Osteoblast (primary cell): ENCODE results near the gene SLC2A5. TPM values are rescaled to one million over a fixed set of nuclear protein-coding genes. Genes with fewer than 3 reads are reported as not detected.

ENCODE experiments used
- DNase-seq: peaks from one replicate; pipeline ENCODE4 v3.0.0; 2011; ENCODE audit warnings: low spot score, mixed read lengths; ENCODE audit not compliant: insufficient read length; ENCODE audit errors: missing footprints
- H2AFZ ChIP-seq: 2 replicates; pipeline ENCODE4 v1.6.0; 2011; ENCODE audit warnings: mild to moderate bottlenecking, low read length
- H3K27ac ChIP-seq: 2 replicates; pipeline ENCODE4 v1.5.1; 2011; ENCODE audit warnings: mild to moderate bottlenecking, low read depth, low read length, moderate library complexity
- H3K27me3 ChIP-seq: 2 replicates; pipeline ENCODE4 v1.6.0; 2012; ENCODE audit warnings: mild to moderate bottlenecking, control low read depth, inconsistent platforms, low read length, moderate library complexity; ENCODE audit not compliant: insufficient read depth
- H3K36me3 ChIP-seq: 2 replicates; pipeline ENCODE4 v1.5.1; 2011; ENCODE audit warnings: mild to moderate bottlenecking, low read length, control low read depth, moderate library complexity; ENCODE audit not compliant: insufficient read depth
- H3K4me1 ChIP-seq: 2 replicates; pipeline ENCODE4 v1.5.1; 2011; ENCODE audit warnings: mild to moderate bottlenecking, low read length, control low read depth, moderate library complexity; ENCODE audit not compliant: insufficient read depth
- H3K4me2 ChIP-seq: 2 replicates; pipeline ENCODE4 v1.6.0; 2011; ENCODE audit warnings: mild to moderate bottlenecking, low read length; ENCODE audit not compliant: insufficient read depth
- H3K4me3 ChIP-seq: fragments of 200-600 bp; sonication (generic); 3 replicates; pipeline ENCODE4 v1.5.1; 2012; ENCODE audit warnings: mild to moderate bottlenecking, low read length, inconsistent platforms; ENCODE audit not compliant: insufficient read depth
- H3K79me2 ChIP-seq: 2 replicates; pipeline ENCODE4 v1.6.0; 2012; ENCODE audit warnings: mild to moderate bottlenecking, low read length, control low read depth, inconsistent platforms; ENCODE audit not compliant: insufficient read depth
- H3K9me3 ChIP-seq: 2 replicates; pipeline ENCODE4 v1.5.1; 2011; ENCODE audit warnings: low read depth, low read length, control low read depth
- H4K20me1 ChIP-seq: 2 replicates; pipeline ENCODE4 v1.6.0; 2012; ENCODE audit warnings: mild to moderate bottlenecking, low read length, control low read depth; ENCODE audit not compliant: insufficient read depth
- total RNA-seq: library from RNA; depleted of rRNA; stranded (reverse); fragments of >200 nt; gene quantifications from 2 replicates; pipeline ENCODE4 v1.2.3, GENCODE V29; 2012
- TF ChIP-seq, protein P1 (sequence below): IDR thresholded peaks from 2 replicates; pipeline ENCODE4 v1.5.1; 2011; ENCODE audit warnings: mild to moderate bottlenecking, low read depth, low read length, moderate library complexity; ENCODE audit errors: extremely low read depth

The SLC2A5 gene
- total RNA-seq, 1 donor, result 22.4 TPM

GRCh38 chr1:9061252-9061960, 8.0 kb downstream of the SLC2A5 start:
- H3K27me3 ChIP-seq, result no peaks in the 10 kb centered on the region
- H3K79me2 ChIP-seq, result no peaks in the 10 kb centered on the region
- H3K36me3 ChIP-seq, result no peaks in the 10 kb centered on the region
- DNase-seq, result no peak
- peak overlapping the region; percentile 53 for H3K4me3 ChIP-seq
- H3K4me2 ChIP-seq, result peak overlapping the region; percentile 75
- H2AFZ ChIP-seq, result peak overlapping the region; percentile 45
- TF ChIP-seq, protein P1, sequence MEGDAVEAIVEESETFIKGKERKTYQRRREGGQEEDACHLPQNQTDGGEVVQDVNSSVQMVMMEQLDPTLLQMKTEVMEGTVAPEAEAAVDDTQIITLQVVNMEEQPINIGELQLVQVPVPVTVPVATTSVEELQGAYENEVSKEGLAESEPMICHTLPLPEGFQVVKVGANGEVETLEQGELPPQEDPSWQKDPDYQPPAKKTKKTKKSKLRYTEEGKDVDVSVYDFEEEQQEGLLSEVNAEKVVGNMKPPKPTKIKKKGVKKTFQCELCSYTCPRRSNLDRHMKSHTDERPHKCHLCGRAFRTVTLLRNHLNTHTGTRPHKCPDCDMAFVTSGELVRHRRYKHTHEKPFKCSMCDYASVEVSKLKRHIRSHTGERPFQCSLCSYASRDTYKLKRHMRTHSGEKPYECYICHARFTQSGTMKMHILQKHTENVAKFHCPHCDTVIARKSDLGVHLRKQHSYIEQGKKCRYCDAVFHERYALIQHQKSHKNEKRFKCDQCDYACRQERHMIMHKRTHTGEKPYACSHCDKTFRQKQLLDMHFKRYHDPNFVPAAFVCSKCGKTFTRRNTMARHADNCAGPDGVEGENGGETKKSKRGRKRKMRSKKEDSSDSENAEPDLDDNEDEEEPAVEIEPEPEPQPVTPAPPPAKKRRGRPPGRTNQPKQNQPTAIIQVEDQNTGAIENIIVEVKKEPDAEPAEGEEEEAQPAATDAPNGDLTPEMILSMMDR, result no peak
- H4K20me1 ChIP-seq, result no peaks in the 10 kb centered on the region
- peaks cover 41% of the 10 kb centered on the region for H3K4me1 ChIP-seq
- H3K9me3 ChIP-seq, result no peaks in the 10 kb centered on the region
- peak overlapping the region; percentile 84 for H3K27ac ChIP-seq

DNA sequence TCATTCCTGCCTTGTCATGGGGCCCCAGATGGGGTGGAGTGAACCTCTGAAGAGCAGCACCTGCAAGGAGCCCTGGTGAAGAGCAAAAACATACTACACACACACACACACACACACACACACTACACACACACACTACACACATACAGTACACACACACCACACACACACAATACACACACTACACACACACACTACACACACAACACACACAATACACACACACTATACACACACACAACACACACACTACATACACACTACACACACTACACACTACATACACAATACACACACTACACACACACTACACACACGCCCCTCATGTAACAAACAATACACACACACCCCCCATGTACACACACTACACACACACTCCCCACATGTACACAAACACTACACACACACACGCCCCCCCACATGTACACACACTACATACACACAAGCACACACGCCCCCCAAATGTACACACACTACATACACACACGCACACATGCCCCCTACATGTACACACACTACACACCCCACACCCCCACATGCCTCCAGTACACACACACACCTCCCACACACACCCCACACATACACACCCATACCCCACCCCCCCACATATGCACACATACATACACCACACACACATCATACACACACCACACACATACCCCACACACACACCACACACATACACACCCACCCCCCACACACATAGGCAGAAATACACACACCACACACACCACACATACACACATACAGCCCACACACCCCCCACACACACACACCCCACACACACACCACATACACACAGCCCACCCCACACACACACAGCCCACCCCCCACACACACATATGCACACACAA, 9.3 kb downstream of the SLC2A5 start:
- Histone ChIP-seq H3K4me2 (no peak overlapping the region), H3K36me3 (no peaks in the 10 kb centered on the region), H3K27me3 (no peaks in the 10 kb centered on the region), H3K9me3 (no peaks in the 10 kb centered on the region), H4K20me1 (no peaks in the 10 kb centered on the region), H3K4me1 (peaks cover 34% of the 10 kb centered on the region), H3K27ac (no peak overlapping the region), H3K4me3 (no peak overlapping the region), H3K79me2 (no peaks in the 10 kb centered on the region), H2AFZ (no peak overlapping the region)
- TF ChIP-seq, protein P1, result no peak
- DNase-seq, result no peak

GRCh38 chr1:9058465-9058864, 11.0 kb downstream of the SLC2A5 start:
- H3K27ac ChIP-seq, result no peak overlapping the region
- no peak overlapping the region for H3K4me2 ChIP-seq
- H2AFZ ChIP-seq, result no peak overlapping the region
- no peak for DNase-seq
- no peaks in the 10 kb centered on the region for H3K79me2 ChIP-seq
- H4K20me1 ChIP-seq, result no peaks in the 10 kb centered on the region
- H3K9me3 ChIP-seq, result no peaks in the 10 kb centered on the region
- TF ChIP-seq, protein P1, result peak; percentile 43
- H3K36me3 ChIP-seq, result no peaks in the 10 kb centered on the region
- peaks cover 22% of the 10 kb centered on the region for H3K4me1 ChIP-seq
- H3K27me3 ChIP-seq, result no peaks in the 10 kb centered on the region
- H3K4me3 ChIP-seq, result no peak overlapping the region

GRCh38 chr1:9057851-9058250, 11.6 kb downstream of the SLC2A5 start:
- Histone ChIP-seq H3K4me2 (no peak overlapping the region), H4K20me1 (no peaks in the 10 kb centered on the region), H3K27ac (no peak overlapping the region), H3K4me1 (peaks cover 20% of the 10 kb centered on the region), H3K27me3 (no peaks in the 10 kb centered on the region), H3K36me3 (no peaks in the 10 kb centered on the region), H3K4me3 (no peak overlapping the region), H3K79me2 (no peaks in the 10 kb centered on the region), H2AFZ (no peak overlapping the region), H3K9me3 (no peaks in the 10 kb centered on the region)
- TF ChIP-seq, protein P1, result no peak
- DNase-seq, result no peak
